SK-N-MC (cell line): ENCODE results near the gene FAAP100.

Source experiments
- EZH2 ChIP-seq: fragments of 200-600 bp; sonication (generic); IDR thresholded peaks from one replicate; pipeline ENCODE4 v1.6.1; 2017; ENCODE audit warnings: antibody characterized with exemption
- FOXP2 ChIP-seq: optimal IDR thresholded peaks from 2 replicates; pipeline ENCODE3; 2011; ENCODE audit warnings: mild to moderate bottlenecking, moderate library complexity; ENCODE audit not compliant: insufficient read depth; ENCODE audit errors: extremely low read length, control extremely low read depth
- POLR2AphosphoS5 ChIP-seq: IDR thresholded peaks from 2 replicates; pipeline ENCODE4 v1.6.1; 2012; ENCODE audit warnings: mild to moderate bottlenecking, low read depth, low read length, borderline replicate concordance

DNA sequence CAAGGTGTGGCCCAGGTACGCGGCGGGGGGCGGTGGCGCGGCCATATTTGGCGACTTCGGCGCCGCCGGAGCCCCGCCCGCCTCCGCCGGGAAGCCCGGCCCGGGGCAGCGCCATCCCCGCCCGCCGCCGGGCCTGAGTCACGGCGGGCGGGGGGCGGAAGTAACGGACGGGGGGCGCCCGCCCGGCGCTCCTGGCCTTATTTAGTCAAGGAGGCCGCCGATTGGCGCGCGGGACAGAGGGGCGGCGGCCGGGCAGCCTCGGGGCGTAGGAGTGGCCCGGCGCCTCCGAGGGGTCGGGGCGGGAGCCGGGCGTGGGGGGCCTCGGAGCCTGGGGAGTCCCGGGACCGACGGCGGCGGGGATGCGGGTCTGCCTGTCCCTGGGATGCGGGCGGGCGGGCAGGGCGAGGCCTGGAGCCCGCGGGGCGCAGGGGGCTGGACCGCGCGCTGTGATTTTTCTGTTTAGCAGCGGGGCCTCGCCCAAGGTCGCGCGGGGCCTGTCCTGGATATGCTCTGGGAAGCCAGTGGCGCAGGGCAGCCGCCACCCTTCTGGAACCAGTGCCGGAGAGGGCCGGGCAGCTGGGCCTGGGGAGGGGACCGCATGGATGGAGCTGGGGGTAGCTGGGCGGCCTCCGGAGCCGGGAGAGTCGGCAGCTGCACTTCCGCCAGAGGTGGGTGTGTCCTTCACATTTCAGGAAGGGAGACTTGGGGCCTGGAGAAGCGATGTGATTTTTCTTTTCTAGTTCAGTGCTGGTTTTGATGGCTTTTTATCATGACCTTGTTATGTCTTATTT lies 37.2 kb downstream of the FAAP100 start:
- TF ChIP-seq POLR2AphosphoS5 (no peak), EZH2 (no peak), FOXP2 (no peak)
